ENCODE measurements around the gene FRMPD4.

The FRMPD4 gene

GRCh38 chrX:12711435-12712040 is 573.3 kb downstream of the FRMPD4 start:
- Histone ChIP-seq H3K36me3 (ENCODE audit: control insufficient read depth, insufficient read depth, low read length, severe bottlenecking) (no peaks in the 10 kb centered on the region), H3K4me1 (ENCODE audit: control insufficient read depth, insufficient read depth, low read length) (no peaks in the 10 kb centered on the region), H3K9ac (ENCODE audit: low read length) (no peak overlapping the region), H3K4me3 (ENCODE audit: low read length) (no peak overlapping the region), H3K9me3 (ENCODE audit: control insufficient read depth, low read length) (no peaks in the 10 kb centered on the region), H3K27me3 (replicated peaks; ENCODE audit: control insufficient read depth, insufficient read depth, low read length) (no peaks in the 10 kb centered on the region)
- no peak for DNase-seq (ENCODE audit: low read depth)

- no peak overlapping the region for H3K9ac ChIP-seq (ENCODE audit: low read length)
- H3K27me3 ChIP-seq (replicated peaks; ENCODE audit: control insufficient read depth, insufficient read depth, low read length), result peaks cover 3% of the 10 kb centered on the region
- H3K4me1 ChIP-seq (ENCODE audit: control insufficient read depth, insufficient read depth, low read length), result no peaks in the 10 kb centered on the region
- DNase-seq (ENCODE audit: low read depth), result no peak
- no peaks in the 10 kb centered on the region for H3K9me3 ChIP-seq (ENCODE audit: control insufficient read depth, low read length)
- no peaks in the 10 kb centered on the region for H3K36me3 ChIP-seq (ENCODE audit: control insufficient read depth, insufficient read depth, low read length, severe bottlenecking)
- no peak overlapping the region for H3K4me3 ChIP-seq (ENCODE audit: low read length)
Measured at GRCh38 chrX:12716574-12716973, 578.3 kb downstream of the FRMPD4 start.

GRCh38 chrX:12719837-12720236 is 581.6 kb downstream of the FRMPD4 start:
- peaks cover 9% of the 10 kb centered on the region for H3K27me3 ChIP-seq (replicated peaks; ENCODE audit: control insufficient read depth, insufficient read depth, low read length)
- DNase-seq (ENCODE audit: low read depth), result no peak
- no peak overlapping the region for H3K4me3 ChIP-seq (ENCODE audit: low read length)
- no peaks in the 10 kb centered on the region for H3K36me3 ChIP-seq (ENCODE audit: control insufficient read depth, insufficient read depth, low read length, severe bottlenecking)
- H3K4me1 ChIP-seq (ENCODE audit: control insufficient read depth, insufficient read depth, low read length), result no peaks in the 10 kb centered on the region
- H3K9ac ChIP-seq (ENCODE audit: low read length), result no peak overlapping the region
- H3K9me3 ChIP-seq (ENCODE audit: control insufficient read depth, low read length), result no peaks in the 10 kb centered on the region

- Histone ChIP-seq H3K4me3 (ENCODE audit: low read length) (no peak overlapping the region), H3K4me1 (ENCODE audit: control insufficient read depth, insufficient read depth, low read length) (no peaks in the 10 kb centered on the region), H3K36me3 (ENCODE audit: control insufficient read depth, insufficient read depth, low read length, severe bottlenecking) (no peaks in the 10 kb centered on the region), H3K9ac (ENCODE audit: low read length) (no peak overlapping the region), H3K9me3 (ENCODE audit: control insufficient read depth, low read length) (no peaks in the 10 kb centered on the region), H3K27me3 (replicated peaks; ENCODE audit: control insufficient read depth, insufficient read depth, low read length) (peaks cover 9% of the 10 kb centered on the region)
- DNase-seq (ENCODE audit: low read depth), result no peak
Measured at GRCh38 chrX:12721042-12721441, 582.8 kb downstream of the FRMPD4 start.

GRCh38 chrX:12722314-12722713 is 584.0 kb downstream of the FRMPD4 start:
- H3K27me3 ChIP-seq (replicated peaks; ENCODE audit: control insufficient read depth, insufficient read depth, low read length), result peaks cover 9% of the 10 kb centered on the region
- H3K36me3 ChIP-seq (ENCODE audit: control insufficient read depth, insufficient read depth, low read length, severe bottlenecking), result no peaks in the 10 kb centered on the region
- no peak overlapping the region for H3K4me3 ChIP-seq (ENCODE audit: low read length)
- no peak for DNase-seq (ENCODE audit: low read depth)
- no peaks in the 10 kb centered on the region for H3K9me3 ChIP-seq (ENCODE audit: control insufficient read depth, low read length)
- H3K4me1 ChIP-seq (ENCODE audit: control insufficient read depth, insufficient read depth, low read length), result no peaks in the 10 kb centered on the region
- H3K9ac ChIP-seq (ENCODE audit: low read length), result no peak overlapping the region

- no peaks in the 10 kb centered on the region for H3K36me3 ChIP-seq (ENCODE audit: control insufficient read depth, insufficient read depth, low read length, severe bottlenecking)
- no peak for DNase-seq (ENCODE audit: low read depth)
- no peak overlapping the region for H3K4me3 ChIP-seq (ENCODE audit: low read length)
- H3K9ac ChIP-seq (ENCODE audit: low read length), result no peak overlapping the region
- no peaks in the 10 kb centered on the region for H3K4me1 ChIP-seq (ENCODE audit: control insufficient read depth, insufficient read depth, low read length)
- no peaks in the 10 kb centered on the region for H3K9me3 ChIP-seq (ENCODE audit: control insufficient read depth, low read length)
- peaks cover 8% of the 10 kb centered on the region for H3K27me3 ChIP-seq (replicated peaks; ENCODE audit: control insufficient read depth, insufficient read depth, low read length)
Measured at GRCh38 chrX:12741416-12741815, 603.1 kb downstream of the FRMPD4 start.

GRCh38 chrX:12747433-12747832 is 609.2 kb downstream of the FRMPD4 start:
- H3K27me3 ChIP-seq (replicated peaks; ENCODE audit: control insufficient read depth, insufficient read depth, low read length), result peaks cover 4% of the 10 kb centered on the region
- H3K9ac ChIP-seq (ENCODE audit: low read length), result no peak overlapping the region
- H3K9me3 ChIP-seq (ENCODE audit: control insufficient read depth, low read length), result peaks cover 6% of the 10 kb centered on the region
- H3K36me3 ChIP-seq (ENCODE audit: control insufficient read depth, insufficient read depth, low read length, severe bottlenecking), result no peaks in the 10 kb centered on the region
- H3K4me3 ChIP-seq (ENCODE audit: low read length), result no peak overlapping the region
- no peak for DNase-seq (ENCODE audit: low read depth)
- no peaks in the 10 kb centered on the region for H3K4me1 ChIP-seq (ENCODE audit: control insufficient read depth, insufficient read depth, low read length)

GRCh38 chrX:12751887-12752286 is 613.6 kb downstream of the FRMPD4 start:
- no peak for DNase-seq (ENCODE audit: low read depth)
- H3K4me3 ChIP-seq (ENCODE audit: low read length), result no peak overlapping the region
- H3K36me3 ChIP-seq (ENCODE audit: control insufficient read depth, insufficient read depth, low read length, severe bottlenecking), result no peaks in the 10 kb centered on the region
- H3K4me1 ChIP-seq (ENCODE audit: control insufficient read depth, insufficient read depth, low read length), result no peaks in the 10 kb centered on the region
- peaks cover 4% of the 10 kb centered on the region for H3K27me3 ChIP-seq (replicated peaks; ENCODE audit: control insufficient read depth, insufficient read depth, low read length)
- H3K9me3 ChIP-seq (ENCODE audit: control insufficient read depth, low read length), result peaks cover 11% of the 10 kb centered on the region
- H3K9ac ChIP-seq (ENCODE audit: low read length), result no peak overlapping the region

- H3K4me3 ChIP-seq (ENCODE audit: low read length), result no peak overlapping the region
- peaks cover 7% of the 10 kb centered on the region for H3K27me3 ChIP-seq (replicated peaks; ENCODE audit: control insufficient read depth, insufficient read depth, low read length)
- H3K9ac ChIP-seq (ENCODE audit: low read length), result no peak overlapping the region
- peaks cover 11% of the 10 kb centered on the region for H3K9me3 ChIP-seq (ENCODE audit: control insufficient read depth, low read length)
- no peaks in the 10 kb centered on the region for H3K4me1 ChIP-seq (ENCODE audit: control insufficient read depth, insufficient read depth, low read length)
- DNase-seq (ENCODE audit: low read depth), result no peak
- H3K36me3 ChIP-seq (ENCODE audit: control insufficient read depth, insufficient read depth, low read length, severe bottlenecking), result no peaks in the 10 kb centered on the region
Measured at GRCh38 chrX:12753366-12753765, 615.1 kb downstream of the FRMPD4 start.

GRCh38 chrX:12758291-12758690 is 620.0 kb downstream of the FRMPD4 start:
- H3K36me3 ChIP-seq (ENCODE audit: control insufficient read depth, insufficient read depth, low read length, severe bottlenecking), result no peaks in the 10 kb centered on the region
- peaks cover 6% of the 10 kb centered on the region for H3K9me3 ChIP-seq (ENCODE audit: control insufficient read depth, low read length)
- DNase-seq (ENCODE audit: low read depth), result no peak
- H3K4me1 ChIP-seq (ENCODE audit: control insufficient read depth, insufficient read depth, low read length), result no peaks in the 10 kb centered on the region
- H3K9ac ChIP-seq (ENCODE audit: low read length), result no peak overlapping the region
- H3K4me3 ChIP-seq (ENCODE audit: low read length), result no peak overlapping the region
- peaks cover 22% of the 10 kb centered on the region for H3K27me3 ChIP-seq (replicated peaks; ENCODE audit: control insufficient read depth, insufficient read depth, low read length)

- no peak for DNase-seq (ENCODE audit: low read depth)
- H3K4me1 ChIP-seq (ENCODE audit: control insufficient read depth, insufficient read depth, low read length), result no peaks in the 10 kb centered on the region
- no peaks in the 10 kb centered on the region for H3K36me3 ChIP-seq (ENCODE audit: control insufficient read depth, insufficient read depth, low read length, severe bottlenecking)
- H3K9ac ChIP-seq (ENCODE audit: low read length), result no peak overlapping the region
- H3K9me3 ChIP-seq (ENCODE audit: control insufficient read depth, low read length), result peaks cover 5% of the 10 kb centered on the region
- H3K27me3 ChIP-seq (replicated peaks; ENCODE audit: control insufficient read depth, insufficient read depth, low read length), result peaks cover 39% of the 10 kb centered on the region
- H3K4me3 ChIP-seq (ENCODE audit: low read length), result no peak overlapping the region
Measured at GRCh38 chrX:12767856-12768255, 629.6 kb downstream of the FRMPD4 start.

- Histone ChIP-seq H3K27me3 (replicated peaks; ENCODE audit: control insufficient read depth, insufficient read depth, low read length) (peaks cover 43% of the 10 kb centered on the region), H3K9me3 (ENCODE audit: control insufficient read depth, low read length) (peaks cover 5% of the 10 kb centered on the region), H3K4me1 (ENCODE audit: control insufficient read depth, insufficient read depth, low read length) (no peaks in the 10 kb centered on the region), H3K4me3 (ENCODE audit: low read length) (no peak overlapping the region), H3K36me3 (ENCODE audit: control insufficient read depth, insufficient read depth, low read length, severe bottlenecking) (no peaks in the 10 kb centered on the region), H3K9ac (ENCODE audit: low read length) (no peak overlapping the region)
- no peak for DNase-seq (ENCODE audit: low read depth)
Measured at GRCh38 chrX:12768491-12768890, 630.2 kb downstream of the FRMPD4 start.

Data from adipocyte (in vitro differentiated cells).